OCI-LY7 (cell line): ENCODE results near the gene CUBN. TPM values are rescaled to one million over a fixed set of nuclear protein-coding genes. Genes with fewer than 3 reads are reported as not detected.

ENCODE experiments used
- BruUV-seq: library from RNA; stranded (reverse); fragments of 400-500 nt; replicated peaks from 2 replicates; lab custom pipeline; 2021; lab: Mats Ljungman, UMichigan
- CTCF ChIA-PET: fragments of 300-600 bp; sonication (Branson Sonifier 250); formaldehyde crosslinking; loops from one replicate; lab custom pipeline; 2022; ENCODE audit warnings: antibody characterized with exemption; ENCODE audit not compliant: unreplicated experiment; lab: Charles Lee
- POLR2A ChIA-PET: fragments of 300-600 bp; sonication (Branson Sonifier 250); formaldehyde crosslinking; loops from one replicate; lab custom pipeline; 2022; ENCODE audit warnings: antibody characterized with exemption; lab: Charles Lee
- DNase-seq: peaks from one replicate; pipeline ENCODE4 v3.0.0-alpha.2; 2015; ENCODE audit warnings: low spot score
- H2AFZ ChIP-seq: fragments of 200-600 bp; sonication (generic), shearing (Covaris generic); 2 replicates; pipeline ENCODE4 v1.6.1; 2014; ENCODE audit warnings: mild to moderate bottlenecking, antibody characterized with exemption, low read length, moderate library complexity
- H3K27ac ChIP-seq: fragments of 200-600 bp; sonication (generic); 2 replicates; pipeline ENCODE4 v1.5.1; 2014; ENCODE audit warnings: mixed run types, low read depth, mild to moderate bottlenecking, moderate library complexity, low read length, inconsistent platforms; ENCODE audit not compliant: poor library complexity, severe bottlenecking
- H3K36me3 ChIP-seq: fragments of 200-600 bp; sonication (generic); 2 replicates; pipeline ENCODE4 v1.6.1; 2014; ENCODE audit warnings: mild to moderate bottlenecking, antibody characterized with exemption, low read length, moderate library complexity, mixed read lengths; ENCODE audit not compliant: insufficient read depth
- H3K4me1 ChIP-seq: fragments of 200-600 bp; sonication (generic); 2 replicates; pipeline ENCODE4 v1.5.1; 2014; ENCODE audit warnings: mild to moderate bottlenecking, low read length; ENCODE audit not compliant: insufficient read depth, poor library complexity, severe bottlenecking
- H3K4me2 ChIP-seq: fragments of 200-600 bp; sonication (generic); 2 replicates; pipeline ENCODE4 v1.6.1; 2014; ENCODE audit warnings: mild to moderate bottlenecking, low read length
- H3K4me3 ChIP-seq: fragments of 200-600 bp; sonication (generic); 2 replicates; pipeline ENCODE4 v1.5.1; 2014; ENCODE audit warnings: mild to moderate bottlenecking, low read depth, low read length; ENCODE audit not compliant: poor library complexity, severe bottlenecking
- H3K79me2 ChIP-seq: fragments of 200-600 bp; sonication (generic); 2 replicates; pipeline ENCODE4 v1.6.1; 2016; ENCODE audit warnings: low read depth, mild to moderate bottlenecking, low read length, moderate library complexity, mixed read lengths; ENCODE audit not compliant: insufficient read depth
- H3K9me2 ChIP-seq: fragments of 200-600 bp; sonication (generic); 2 replicates; pipeline ENCODE4 v1.6.1; 2016; ENCODE audit warnings: mild to moderate bottlenecking, low read length, mixed read lengths; ENCODE audit not compliant: insufficient read depth
- H3K9me3 ChIP-seq: fragments of 200-600 bp; sonication (generic); 2 replicates; pipeline ENCODE4 v1.6.1; 2014; ENCODE audit warnings: mild to moderate bottlenecking, mixed run types, low read length, mixed read lengths
- H4K20me1 ChIP-seq: fragments of 200-600 bp; sonication (generic); 2 replicates; pipeline ENCODE4 v1.6.1; 2014; ENCODE audit warnings: mild to moderate bottlenecking, antibody characterized with exemption, low read length, moderate library complexity, mixed read lengths; ENCODE audit not compliant: insufficient read depth
- EZH2phosphoT487 ChIP-seq: fragments of 200-600 bp; sonication (generic); IDR thresholded peaks from 2 replicates; pipeline ENCODE4 v1.6.1; 2018; ENCODE audit warnings: low read depth, borderline replicate concordance, mild to moderate bottlenecking, mixed run types, antibody characterized with exemption, low read length, moderate library complexity, mixed read lengths
- intact Hi-C: fragments of 100-400 bp; cut with micrococcal nuclease; formaldehyde crosslinking; loops from one replicate; pipeline ENCODE4 v1.10.0; 2022; ENCODE audit not compliant: unreplicated experiment
- total RNA-seq, 2 experiments: library from RNA; depleted of rRNA in 1 of 2; stranded (reverse); fragments of >200 nt in 1 of 2; shearing (Covaris generic) in 1 of 2; gene quantifications; 2 replicates each; pipeline ENCODE4 v1.2.3, GENCODE V29; 2014 to 2022
- TF ChIP-seq, protein P1 (sequence below): fragments of 200-600 bp; sonication (generic); conservative IDR thresholded peaks from 2 replicates; pipeline ENCODE4 v1.5.1; 2014; ENCODE audit warnings: mild to moderate bottlenecking, antibody characterized with exemption, low read length, moderate library complexity, mixed read lengths

Gene CUBN
- total RNA-seq, 2 experiments from 2014 or later, result 0.13 to 0.25 TPM

DNA sequence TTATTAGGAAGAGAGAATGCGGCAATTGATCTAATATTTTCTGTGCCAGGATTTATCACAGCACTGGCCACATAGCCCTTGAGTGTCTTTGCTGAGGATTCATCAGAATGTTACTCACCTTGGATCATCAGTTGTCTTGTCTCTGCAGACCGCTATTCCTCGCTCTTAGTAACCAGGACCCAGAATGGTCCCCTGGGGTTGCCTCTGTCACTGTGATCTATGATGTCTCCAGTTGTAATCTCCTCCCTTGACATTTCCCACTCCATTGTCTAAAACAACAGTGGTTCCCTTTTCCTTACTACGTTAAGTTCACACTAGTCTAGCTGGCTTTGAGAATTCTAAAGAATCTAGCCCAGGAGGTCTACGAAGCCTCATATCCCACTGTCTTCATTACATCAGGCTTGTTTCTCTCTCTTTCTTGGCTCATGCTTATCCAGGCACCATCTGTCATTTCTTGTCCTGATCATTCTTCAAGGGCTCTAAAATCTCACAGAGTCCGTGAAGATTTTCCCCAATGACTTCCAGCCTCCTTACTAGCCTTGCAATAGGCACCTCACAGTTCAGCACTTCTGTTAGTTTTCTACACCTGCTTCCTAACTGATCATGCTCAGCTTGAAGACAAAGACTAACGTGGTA lies 125.8 kb downstream of the CUBN start:
- Histone ChIP-seq H3K4me2 (no peak overlapping the region), H3K9me2 (no peaks in the 10 kb centered on the region; the same call in 1 of the 2 replicates), H3K4me3 (no peak overlapping the region), H2AFZ (no peak overlapping the region), H3K9me3 (no peaks in the 10 kb centered on the region), H3K36me3 (no peaks in the 10 kb centered on the region), H3K27ac (no peak overlapping the region), H3K79me2 (no peaks in the 10 kb centered on the region), H4K20me1 (no peaks in the 10 kb centered on the region), H3K4me1 (no peaks in the 10 kb centered on the region)
- intact Hi-C loops, result no loop called here
- ChIA-PET CTCF (no interaction called here), POLR2A (interaction anchor here (1.0 kb wide), 1 partner anchor 16 kb away, joined by 4 read pairs; no protein-coding TSS in a partner anchor)
- BruUV-seq, result no TSS peak
- DNase-seq, result no peak
- no peak for TF ChIP-seq EZH2phosphoT487
- TF ChIP-seq, protein P1, sequence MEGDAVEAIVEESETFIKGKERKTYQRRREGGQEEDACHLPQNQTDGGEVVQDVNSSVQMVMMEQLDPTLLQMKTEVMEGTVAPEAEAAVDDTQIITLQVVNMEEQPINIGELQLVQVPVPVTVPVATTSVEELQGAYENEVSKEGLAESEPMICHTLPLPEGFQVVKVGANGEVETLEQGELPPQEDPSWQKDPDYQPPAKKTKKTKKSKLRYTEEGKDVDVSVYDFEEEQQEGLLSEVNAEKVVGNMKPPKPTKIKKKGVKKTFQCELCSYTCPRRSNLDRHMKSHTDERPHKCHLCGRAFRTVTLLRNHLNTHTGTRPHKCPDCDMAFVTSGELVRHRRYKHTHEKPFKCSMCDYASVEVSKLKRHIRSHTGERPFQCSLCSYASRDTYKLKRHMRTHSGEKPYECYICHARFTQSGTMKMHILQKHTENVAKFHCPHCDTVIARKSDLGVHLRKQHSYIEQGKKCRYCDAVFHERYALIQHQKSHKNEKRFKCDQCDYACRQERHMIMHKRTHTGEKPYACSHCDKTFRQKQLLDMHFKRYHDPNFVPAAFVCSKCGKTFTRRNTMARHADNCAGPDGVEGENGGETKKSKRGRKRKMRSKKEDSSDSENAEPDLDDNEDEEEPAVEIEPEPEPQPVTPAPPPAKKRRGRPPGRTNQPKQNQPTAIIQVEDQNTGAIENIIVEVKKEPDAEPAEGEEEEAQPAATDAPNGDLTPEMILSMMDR, result no peak

DNA sequence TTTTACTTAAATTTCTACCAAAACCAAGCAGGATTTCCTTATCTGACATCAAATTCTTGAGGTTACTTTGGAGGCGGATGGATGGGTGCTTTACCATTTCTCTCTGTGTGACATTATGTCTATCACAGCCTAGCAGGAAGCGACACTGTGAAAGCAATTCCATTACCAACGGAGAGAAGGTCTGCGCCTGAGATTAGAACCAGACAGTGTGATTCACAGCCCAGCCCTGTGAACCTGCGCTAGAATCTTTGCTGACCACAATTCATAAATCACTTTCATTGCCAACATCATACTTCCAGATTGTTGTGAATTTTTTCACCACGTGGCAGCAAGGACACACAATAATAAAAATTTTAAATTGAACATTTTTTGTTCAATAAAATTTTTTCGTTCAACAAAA lies 126.5 kb downstream of the CUBN start:
- POLR2A ChIA-PET, result interaction anchor here (0.6 kb wide), 2 partner anchors 119 to 1872 kb away, joined by 3 to 4 read pairs; no protein-coding TSS in a partner anchor
- DNase-seq, result no peak
- H3K4me2 ChIP-seq, result no peak overlapping the region
- no peak for TF ChIP-seq EZH2phosphoT487
- TF ChIP-seq, protein P1, result no peak
- H3K9me2 ChIP-seq, result no peaks in the 10 kb centered on the region; the same call in 1 of the 2 replicates
- no peaks in the 10 kb centered on the region for H3K9me3 ChIP-seq
- no peaks in the 10 kb centered on the region for H3K79me2 ChIP-seq
- H3K27ac ChIP-seq, result no peak overlapping the region
- H3K4me1 ChIP-seq, result no peaks in the 10 kb centered on the region
- no peaks in the 10 kb centered on the region for H3K36me3 ChIP-seq
- no TSS peak for BruUV-seq
- H2AFZ ChIP-seq, result no peak overlapping the region
- CTCF ChIA-PET, result no interaction called here
- intact Hi-C loops, result no loop called here
- no peaks in the 10 kb centered on the region for H4K20me1 ChIP-seq
- no peak overlapping the region for H3K4me3 ChIP-seq
